Esophagus squamous epithelium (tissue), 4 donors: Measurements from ENCODE around the gene CAP2.

Experiments
- POLR2A ChIP-seq, 4 donors: fragments of 450-650 bp; IDR thresholded peaks; one replicate each; pipeline ENCODE4 v1.6.1; 2017; ENCODE audit warnings: antibody characterized with exemption in 4 of 4, mild to moderate bottlenecking in 4 of 4, moderate library complexity in 3 of 4
- TF ChIP-seq, protein P1 (sequence below), 6 experiments: fragments of 450-650 bp in 4 of 6; fragments of 200-600 bp in 2 of 6; sonication (generic) in 2 of 6; IDR thresholded peaks; one replicate each; pipeline ENCODE4 v1.5.1; 2016 to 2019; ENCODE audit warnings: antibody characterized with exemption in 6 of 6, mild to moderate bottlenecking in 4 of 6, moderate library complexity in 4 of 6

DNA sequence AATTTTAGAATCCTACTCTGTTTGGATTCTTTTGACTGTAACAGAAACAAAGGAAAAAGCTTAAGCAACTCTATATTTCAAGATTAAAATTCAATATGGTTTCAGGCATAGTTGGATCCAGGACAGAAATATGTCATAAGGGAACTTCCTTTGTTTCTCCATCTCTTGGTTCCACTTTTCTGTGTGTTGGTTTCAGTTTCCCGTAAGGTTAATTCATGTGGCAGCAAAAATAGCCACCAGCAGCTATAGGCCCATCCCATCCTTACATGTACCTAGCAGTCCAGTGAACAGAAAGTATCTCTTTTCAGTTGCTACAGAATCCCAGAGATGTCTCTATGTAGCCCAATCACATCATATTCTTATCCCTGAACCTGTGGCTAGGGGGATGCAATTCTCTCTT lies 197.9 kb downstream of the CAP2 start:
- TF ChIP-seq, protein P1, sequence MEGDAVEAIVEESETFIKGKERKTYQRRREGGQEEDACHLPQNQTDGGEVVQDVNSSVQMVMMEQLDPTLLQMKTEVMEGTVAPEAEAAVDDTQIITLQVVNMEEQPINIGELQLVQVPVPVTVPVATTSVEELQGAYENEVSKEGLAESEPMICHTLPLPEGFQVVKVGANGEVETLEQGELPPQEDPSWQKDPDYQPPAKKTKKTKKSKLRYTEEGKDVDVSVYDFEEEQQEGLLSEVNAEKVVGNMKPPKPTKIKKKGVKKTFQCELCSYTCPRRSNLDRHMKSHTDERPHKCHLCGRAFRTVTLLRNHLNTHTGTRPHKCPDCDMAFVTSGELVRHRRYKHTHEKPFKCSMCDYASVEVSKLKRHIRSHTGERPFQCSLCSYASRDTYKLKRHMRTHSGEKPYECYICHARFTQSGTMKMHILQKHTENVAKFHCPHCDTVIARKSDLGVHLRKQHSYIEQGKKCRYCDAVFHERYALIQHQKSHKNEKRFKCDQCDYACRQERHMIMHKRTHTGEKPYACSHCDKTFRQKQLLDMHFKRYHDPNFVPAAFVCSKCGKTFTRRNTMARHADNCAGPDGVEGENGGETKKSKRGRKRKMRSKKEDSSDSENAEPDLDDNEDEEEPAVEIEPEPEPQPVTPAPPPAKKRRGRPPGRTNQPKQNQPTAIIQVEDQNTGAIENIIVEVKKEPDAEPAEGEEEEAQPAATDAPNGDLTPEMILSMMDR (IDR thresholded peaks at IDR 0.05): no peak
- no peak for TF ChIP-seq POLR2A (IDR thresholded peaks at IDR 0.05)
